ENCODE measurements around the gene SCNN1A.

GRCh38 chr12:6321905-6322304, 53.5 kb downstream of the SCNN1A start:
- TF ChIP-seq, protein P1, sequence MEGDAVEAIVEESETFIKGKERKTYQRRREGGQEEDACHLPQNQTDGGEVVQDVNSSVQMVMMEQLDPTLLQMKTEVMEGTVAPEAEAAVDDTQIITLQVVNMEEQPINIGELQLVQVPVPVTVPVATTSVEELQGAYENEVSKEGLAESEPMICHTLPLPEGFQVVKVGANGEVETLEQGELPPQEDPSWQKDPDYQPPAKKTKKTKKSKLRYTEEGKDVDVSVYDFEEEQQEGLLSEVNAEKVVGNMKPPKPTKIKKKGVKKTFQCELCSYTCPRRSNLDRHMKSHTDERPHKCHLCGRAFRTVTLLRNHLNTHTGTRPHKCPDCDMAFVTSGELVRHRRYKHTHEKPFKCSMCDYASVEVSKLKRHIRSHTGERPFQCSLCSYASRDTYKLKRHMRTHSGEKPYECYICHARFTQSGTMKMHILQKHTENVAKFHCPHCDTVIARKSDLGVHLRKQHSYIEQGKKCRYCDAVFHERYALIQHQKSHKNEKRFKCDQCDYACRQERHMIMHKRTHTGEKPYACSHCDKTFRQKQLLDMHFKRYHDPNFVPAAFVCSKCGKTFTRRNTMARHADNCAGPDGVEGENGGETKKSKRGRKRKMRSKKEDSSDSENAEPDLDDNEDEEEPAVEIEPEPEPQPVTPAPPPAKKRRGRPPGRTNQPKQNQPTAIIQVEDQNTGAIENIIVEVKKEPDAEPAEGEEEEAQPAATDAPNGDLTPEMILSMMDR (IDR thresholded peaks at IDR 0.05; ENCODE audit: low read length), result no peak
- TF ChIP-seq EZH2phosphoT487 (IDR thresholded peaks at IDR 0.05; ENCODE audit: low read length), result no peak

All from MM.1S (cell line).